MG63 (cell line): ENCODE measurements around the gene SUPV3L1. TPM values are rescaled to one million over a fixed set of nuclear protein-coding genes. Genes with fewer than 3 reads are reported as not detected.
"Not testable (repeated sequence)": the region's sequence is repeated elsewhere in the genome, so short reads cannot be mapped to it uniquely, and the experiment has no call there.

Experiments used
- DNase-seq: peaks from one replicate; pipeline ENCODE4 v3.0.0-alpha.2; 2020
- H3K27me3 ChIP-seq: fragments of 250-450 bp; sonication (Bioruptor Pico); 2 replicates; pipeline ENCODE4 v1.5.1; 2020; ENCODE audit warnings: mild to moderate bottlenecking, moderate library complexity
- H3K36me3 ChIP-seq: fragments of 250-450 bp; sonication (Bioruptor Pico); 2 replicates; pipeline ENCODE4 v1.5.1; 2020; ENCODE audit warnings: mild to moderate bottlenecking, moderate library complexity
- H3K4me3 ChIP-seq: fragments of 250-450 bp; sonication (Bioruptor Pico); 2 replicates; pipeline ENCODE4 v1.5.1; 2020; ENCODE audit warnings: mild to moderate bottlenecking, moderate library complexity
- H3K9me3 ChIP-seq: fragments of 250-450 bp; sonication (Bioruptor Pico); 2 replicates; pipeline ENCODE4 v1.5.1; 2020; ENCODE audit warnings: mild to moderate bottlenecking, moderate library complexity
- total RNA-seq: library from RNA; depleted of rRNA; stranded (reverse); fragments of >200 nt; shearing (Covaris generic); gene quantifications from 2 replicates; pipeline ENCODE4 v1.2.3, GENCODE V29; 2014; ENCODE audit warnings: low replicate concordance; rRNA removed

SUPV3L1 gene
- total RNA-seq, result 21.2 and 23.3 TPM in 2 replicates

- Histone ChIP-seq H3K36me3 (peaks cover 17% of the 10 kb centered on the region), H3K4me3 (peak within 1 kb of the TSS; percentile 95), H3K27me3 (no peaks in the 10 kb centered on the region), H3K9me3 (no peaks in the 10 kb centered on the region)
- peak; percentile 94 for DNase-seq
Observed at GRCh38 chr10:69179743-69180524, at the start of gene SUPV3L1. TSS of gene SUPV3L1 (plus strand) at chr10:69180234. CDS start at chr10:69180292, 58 bp downstream.

- no peak for DNase-seq
- Histone ChIP-seq H3K27me3 (no peaks in the 10 kb centered on the region), H3K9me3 (no peaks in the 10 kb centered on the region), H3K4me3 (no peak overlapping the region), H3K36me3 (peaks cover 14% of the 10 kb centered on the region)
Observed at GRCh38 chr10:69130251-69130650, 49.8 kb upstream of the SUPV3L1 start.

DNA sequence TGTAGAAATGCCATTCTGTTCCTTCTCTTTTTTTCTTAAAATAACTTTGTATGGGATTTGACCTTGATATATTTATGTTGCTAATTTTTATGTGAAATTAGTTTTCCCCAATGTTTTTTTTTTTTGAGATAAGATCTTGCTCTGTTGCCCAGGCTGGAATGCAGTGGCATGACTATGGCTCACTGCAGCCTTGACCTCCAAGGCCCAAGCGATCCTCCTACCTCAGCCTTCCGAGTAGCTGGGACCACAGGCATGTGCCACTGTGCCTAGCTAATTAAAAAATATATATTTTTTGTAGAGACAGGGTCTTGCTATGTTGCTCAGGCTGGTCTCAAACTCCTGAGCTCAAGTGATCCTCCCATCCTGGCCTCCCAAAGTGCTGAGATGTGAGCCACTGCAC, 40.1 kb upstream of the SUPV3L1 start:
- DNase-seq, result no peak
- H3K4me3 ChIP-seq, result no peak overlapping the region
- no peaks in the 10 kb centered on the region for H3K9me3 ChIP-seq
- H3K36me3 ChIP-seq, result peaks cover 8% of the 10 kb centered on the region; the same call in 1 of the 2 replicates
- no peaks in the 10 kb centered on the region for H3K27me3 ChIP-seq

DNA sequence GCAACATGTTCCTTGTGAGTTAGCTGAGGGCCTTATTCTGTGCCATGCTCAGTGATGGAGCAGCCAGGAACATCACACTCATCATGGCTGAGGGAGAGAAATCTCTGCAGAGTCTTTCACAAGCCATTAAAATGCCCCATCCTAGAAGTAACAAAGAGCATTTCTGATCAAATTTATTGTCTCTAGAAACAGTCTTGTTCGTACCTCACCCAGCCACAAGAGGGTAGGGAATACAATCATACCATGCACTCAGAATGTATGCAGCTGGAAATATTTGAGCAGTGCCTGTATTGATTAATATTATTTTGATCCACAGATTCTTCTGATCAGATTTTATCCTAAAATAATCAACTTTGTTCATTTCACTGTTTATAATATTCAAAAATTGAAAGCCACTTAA, 38.7 kb upstream of the SUPV3L1 start:
- no peak for DNase-seq

GRCh38 chr10:69142074-69142473, 38.0 kb upstream of the SUPV3L1 start:
- not testable (repeated sequence) for H3K9me3 ChIP-seq, H3K4me3 ChIP-seq, DNase-seq, H3K36me3 ChIP-seq, H3K27me3 ChIP-seq

More for the DNA sequence above, 38.7 kb upstream of the SUPV3L1 start:
- H3K9me3 ChIP-seq, result no peaks in the 10 kb centered on the region
- H3K36me3 ChIP-seq, result peaks cover 5% of the 10 kb centered on the region; the same call in 1 of the 2 replicates
- no peak overlapping the region for H3K4me3 ChIP-seq
- H3K27me3 ChIP-seq, result no peaks in the 10 kb centered on the region

GRCh38 chr10:69142983-69143382, 37.1 kb upstream of the SUPV3L1 start:
- H3K27me3 ChIP-seq, result no peaks in the 10 kb centered on the region
- no peaks in the 10 kb centered on the region for H3K36me3 ChIP-seq
- no peaks in the 10 kb centered on the region for H3K9me3 ChIP-seq
- DNase-seq, result no peak
- no peak overlapping the region for H3K4me3 ChIP-seq

DNA sequence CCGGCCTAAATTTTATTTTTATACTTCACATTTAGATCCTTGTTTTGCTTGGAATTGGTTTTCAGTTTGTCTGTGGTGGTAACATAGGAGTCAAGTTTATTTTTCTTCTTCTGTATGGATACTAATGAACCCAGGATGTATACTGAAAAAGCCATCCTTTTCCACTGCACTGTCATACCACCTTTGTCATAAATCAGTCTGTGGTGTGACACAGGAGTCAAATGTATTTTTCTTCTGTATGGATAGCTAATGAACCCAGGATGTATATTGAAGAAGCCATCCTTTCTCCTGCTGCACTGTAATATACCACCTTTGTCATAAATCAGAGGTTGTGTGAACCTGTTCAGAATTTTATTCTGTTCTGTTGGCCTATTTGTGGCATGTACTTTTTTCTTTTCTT, 34.7 kb upstream of the SUPV3L1 start:
- H3K9me3 ChIP-seq, result no peaks in the 10 kb centered on the region
- H3K4me3 ChIP-seq, result no peak overlapping the region
- DNase-seq, result no peak
- H3K36me3 ChIP-seq, result no peaks in the 10 kb centered on the region
- H3K27me3 ChIP-seq, result no peaks in the 10 kb centered on the region

- Histone ChIP-seq H3K9me3 (no peaks in the 10 kb centered on the region), H3K4me3 (no peak overlapping the region), H3K36me3 (no peaks in the 10 kb centered on the region), H3K27me3 (no peaks in the 10 kb centered on the region)
- DNase-seq, result no peak
Observed at GRCh38 chr10:69145864-69146263, 34.2 kb upstream of the SUPV3L1 start.

- Histone ChIP-seq H3K27me3 (no peaks in the 10 kb centered on the region), H3K4me3 (no peak overlapping the region), H3K36me3 (no peaks in the 10 kb centered on the region), H3K9me3 (no peaks in the 10 kb centered on the region)
- DNase-seq, result no peak
Observed at GRCh38 chr10:69146759-69147158, 33.3 kb upstream of the SUPV3L1 start.

- Histone ChIP-seq H3K36me3 (no peaks in the 10 kb centered on the region), H3K4me3 (no peak overlapping the region), H3K9me3 (no peaks in the 10 kb centered on the region), H3K27me3 (no peaks in the 10 kb centered on the region)
- no peak for DNase-seq
Observed at GRCh38 chr10:69151984-69152383, 28.1 kb upstream of the SUPV3L1 start.

- Histone ChIP-seq H3K4me3 (no peak overlapping the region), H3K36me3 (peaks cover 4% of the 10 kb centered on the region), H3K27me3 (no peaks in the 10 kb centered on the region), H3K9me3 (no peaks in the 10 kb centered on the region)
- DNase-seq, result no peak
Observed at GRCh38 chr10:69153227-69153626, 26.8 kb upstream of the SUPV3L1 start.

GRCh38 chr10:69160809-69161241, 19.2 kb upstream of the SUPV3L1 start:
- no peaks in the 10 kb centered on the region for H3K9me3 ChIP-seq
- no peaks in the 10 kb centered on the region for H3K27me3 ChIP-seq
- H3K4me3 ChIP-seq, result no peak overlapping the region
- H3K36me3 ChIP-seq, result peaks cover 16% of the 10 kb centered on the region
- DNase-seq, result no peak

- H3K4me3 ChIP-seq, result no peak overlapping the region
- no peaks in the 10 kb centered on the region for H3K27me3 ChIP-seq
- H3K9me3 ChIP-seq, result no peaks in the 10 kb centered on the region
- peaks cover 28% of the 10 kb centered on the region for H3K36me3 ChIP-seq
- DNase-seq, result no peak
Observed at GRCh38 chr10:69168493-69168892, 11.5 kb upstream of the SUPV3L1 start.

DNA sequence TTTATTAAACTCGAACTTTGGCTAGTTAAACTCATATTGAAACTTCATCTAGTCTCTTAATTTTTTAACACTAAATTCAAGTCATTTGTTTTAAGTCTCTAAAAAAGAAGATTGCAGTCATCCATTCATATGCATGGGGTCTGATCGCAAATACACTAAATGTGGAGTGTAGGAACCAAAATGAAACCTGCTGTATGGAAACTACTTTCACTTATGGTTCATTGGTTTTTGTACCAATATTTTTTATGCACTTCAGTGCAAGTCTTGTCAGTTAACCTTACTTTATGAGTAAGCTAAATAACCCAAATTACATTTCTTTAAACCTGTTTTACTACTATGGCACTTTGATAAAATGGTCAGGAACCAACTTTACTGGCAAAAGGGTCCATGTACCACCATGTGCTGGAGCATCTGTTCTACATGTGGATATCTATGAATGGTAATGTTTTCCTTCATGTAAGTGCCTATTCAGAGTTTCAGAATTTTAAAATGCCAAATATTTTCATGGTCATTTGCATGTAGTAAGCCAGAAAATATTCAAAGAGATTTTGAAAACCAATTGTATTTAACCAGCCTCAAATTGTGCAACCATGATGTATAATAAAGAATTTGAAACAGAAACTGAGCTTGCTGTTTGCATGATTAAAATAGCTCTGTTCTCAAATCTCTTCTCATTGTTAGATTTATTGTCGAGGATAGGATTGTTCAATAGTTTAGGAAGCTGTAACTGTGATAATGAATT, 7.6 kb upstream of the SUPV3L1 start:
- H3K4me3 ChIP-seq, result no peak overlapping the region
- H3K36me3 ChIP-seq, result peaks cover 19% of the 10 kb centered on the region
- no peak for DNase-seq
- H3K27me3 ChIP-seq, result no peaks in the 10 kb centered on the region
- H3K9me3 ChIP-seq, result no peaks in the 10 kb centered on the region

- not testable (repeated sequence) for DNase-seq, H3K4me3 ChIP-seq, H3K27me3 ChIP-seq, H3K9me3 ChIP-seq
- peaks cover 14% of the 10 kb centered on the region for H3K36me3 ChIP-seq
Observed at GRCh38 chr10:69175326-69175725, 4.7 kb upstream of the SUPV3L1 start.

- DNase-seq, result no peak
- Histone ChIP-seq H3K9me3 (no peaks in the 10 kb centered on the region), H3K4me3 (no peak overlapping the region), H3K36me3 (peaks cover 11% of the 10 kb centered on the region), H3K27me3 (no peaks in the 10 kb centered on the region)
Observed at GRCh38 chr10:69176823-69177222, 3.2 kb upstream of the SUPV3L1 start.

GRCh38 chr10:69179089-69179742, 818 bp upstream of the SUPV3L1 start:
- Histone ChIP-seq H3K36me3 (peaks cover 14% of the 10 kb centered on the region), H3K27me3 (no peaks in the 10 kb centered on the region), H3K4me3 (peak overlapping the region; percentile 95), H3K9me3 (no peaks in the 10 kb centered on the region)
- no peak for DNase-seq
